GM12872 (cell line): Measurements from ENCODE around the gene ENPP6.

Experiments used
- TF ChIP-seq, protein P1 (sequence below): IDR thresholded peaks from 3 replicates; pipeline ENCODE4 v1.5.1; 2011; ENCODE audit warnings: low read depth, mild to moderate bottlenecking, low read length, moderate library complexity; ENCODE audit not compliant: insufficient read depth

The ENPP6 gene

DNA sequence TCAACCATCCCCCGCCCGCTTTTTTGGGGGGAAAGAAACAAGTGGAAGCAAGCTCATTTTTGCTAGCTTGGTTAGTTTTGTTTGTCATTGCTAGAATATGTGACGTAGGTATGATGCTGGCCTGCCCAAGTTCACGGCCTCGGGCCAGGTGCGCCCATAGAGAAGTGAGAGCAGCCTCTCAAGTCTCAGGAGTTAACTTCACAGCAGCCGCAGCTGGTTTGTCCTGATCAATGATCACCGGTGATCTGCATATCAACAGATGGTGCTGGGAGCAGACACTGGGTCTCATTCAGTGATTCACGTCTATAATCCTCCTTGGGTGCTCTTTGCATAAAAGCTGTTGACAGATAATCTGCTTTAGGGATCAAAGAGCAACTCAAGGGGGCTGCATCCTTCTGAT, 50.1 kb downstream of the ENPP6 start:
- TF ChIP-seq, protein P1, sequence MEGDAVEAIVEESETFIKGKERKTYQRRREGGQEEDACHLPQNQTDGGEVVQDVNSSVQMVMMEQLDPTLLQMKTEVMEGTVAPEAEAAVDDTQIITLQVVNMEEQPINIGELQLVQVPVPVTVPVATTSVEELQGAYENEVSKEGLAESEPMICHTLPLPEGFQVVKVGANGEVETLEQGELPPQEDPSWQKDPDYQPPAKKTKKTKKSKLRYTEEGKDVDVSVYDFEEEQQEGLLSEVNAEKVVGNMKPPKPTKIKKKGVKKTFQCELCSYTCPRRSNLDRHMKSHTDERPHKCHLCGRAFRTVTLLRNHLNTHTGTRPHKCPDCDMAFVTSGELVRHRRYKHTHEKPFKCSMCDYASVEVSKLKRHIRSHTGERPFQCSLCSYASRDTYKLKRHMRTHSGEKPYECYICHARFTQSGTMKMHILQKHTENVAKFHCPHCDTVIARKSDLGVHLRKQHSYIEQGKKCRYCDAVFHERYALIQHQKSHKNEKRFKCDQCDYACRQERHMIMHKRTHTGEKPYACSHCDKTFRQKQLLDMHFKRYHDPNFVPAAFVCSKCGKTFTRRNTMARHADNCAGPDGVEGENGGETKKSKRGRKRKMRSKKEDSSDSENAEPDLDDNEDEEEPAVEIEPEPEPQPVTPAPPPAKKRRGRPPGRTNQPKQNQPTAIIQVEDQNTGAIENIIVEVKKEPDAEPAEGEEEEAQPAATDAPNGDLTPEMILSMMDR, result no peak

DNA sequence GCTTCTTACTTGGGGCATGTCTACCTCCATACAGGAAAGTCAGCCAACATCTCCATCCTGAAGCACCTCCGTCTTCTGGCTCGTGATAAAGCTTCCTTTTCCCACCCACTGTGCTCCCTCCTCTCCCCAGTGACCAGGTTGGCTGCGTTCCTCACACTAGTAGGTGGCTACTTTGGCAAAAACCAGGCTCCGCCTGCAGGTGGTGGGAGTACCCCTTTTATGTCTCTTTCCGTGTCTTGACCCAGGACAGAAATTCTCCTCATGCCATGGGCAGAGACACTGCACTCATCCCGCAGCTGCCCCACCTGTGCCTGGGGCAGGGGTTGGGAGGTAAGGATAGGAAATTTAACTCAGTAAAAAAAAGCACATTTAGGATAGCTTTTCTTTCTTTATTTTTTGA, 50.9 kb downstream of the ENPP6 start:
- TF ChIP-seq, protein P1, result no peak

DNA sequence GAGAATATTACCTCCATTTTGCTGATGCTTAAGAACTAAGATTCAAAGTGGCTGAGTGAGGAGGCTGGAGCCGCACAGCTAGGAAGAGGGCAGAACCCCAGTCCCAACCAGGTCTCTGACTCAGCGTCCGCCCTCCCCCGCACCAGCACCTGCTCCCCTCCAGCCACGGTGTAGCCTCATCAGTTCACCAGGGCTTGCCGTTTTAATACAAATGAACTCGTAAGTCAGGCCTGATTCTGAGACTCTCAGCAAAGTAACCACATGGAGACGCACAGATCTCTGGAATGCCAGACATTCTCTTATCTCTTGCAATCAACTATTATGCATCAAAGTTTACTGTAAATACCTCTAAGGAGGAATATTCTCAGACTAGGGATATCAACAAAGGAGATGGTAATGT, 52.4 kb downstream of the ENPP6 start:
- TF ChIP-seq, protein P1, result no peak

DNA sequence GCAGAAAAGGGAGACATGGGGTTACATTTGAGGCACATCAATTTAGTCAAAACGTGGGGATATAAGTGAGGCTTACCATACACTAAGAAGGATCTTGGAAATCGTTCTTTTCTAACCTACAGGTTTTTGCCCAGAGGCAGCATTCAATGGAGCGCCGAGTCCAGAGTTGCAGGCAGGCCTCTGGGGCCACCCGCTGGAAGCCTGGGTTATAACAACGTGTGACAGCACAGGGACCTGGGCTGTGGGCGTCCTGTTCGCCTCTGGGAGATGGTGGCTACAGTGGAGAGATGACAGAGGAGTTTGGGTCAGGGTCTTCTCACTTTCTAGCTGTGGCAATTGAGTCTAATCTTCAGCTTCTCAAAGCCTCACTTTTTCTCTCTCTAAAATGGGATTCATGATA, 53.9 kb downstream of the ENPP6 start:
- TF ChIP-seq, protein P1, result peak; percentile 58

GRCh38 chr4:184162596-184162995, 55.1 kb downstream of the ENPP6 start:
- TF ChIP-seq, protein P1, result no peak

- TF ChIP-seq, protein P1, result no peak
Measured at GRCh38 chr4:184157322-184157721, 60.4 kb downstream of the ENPP6 start.

DNA sequence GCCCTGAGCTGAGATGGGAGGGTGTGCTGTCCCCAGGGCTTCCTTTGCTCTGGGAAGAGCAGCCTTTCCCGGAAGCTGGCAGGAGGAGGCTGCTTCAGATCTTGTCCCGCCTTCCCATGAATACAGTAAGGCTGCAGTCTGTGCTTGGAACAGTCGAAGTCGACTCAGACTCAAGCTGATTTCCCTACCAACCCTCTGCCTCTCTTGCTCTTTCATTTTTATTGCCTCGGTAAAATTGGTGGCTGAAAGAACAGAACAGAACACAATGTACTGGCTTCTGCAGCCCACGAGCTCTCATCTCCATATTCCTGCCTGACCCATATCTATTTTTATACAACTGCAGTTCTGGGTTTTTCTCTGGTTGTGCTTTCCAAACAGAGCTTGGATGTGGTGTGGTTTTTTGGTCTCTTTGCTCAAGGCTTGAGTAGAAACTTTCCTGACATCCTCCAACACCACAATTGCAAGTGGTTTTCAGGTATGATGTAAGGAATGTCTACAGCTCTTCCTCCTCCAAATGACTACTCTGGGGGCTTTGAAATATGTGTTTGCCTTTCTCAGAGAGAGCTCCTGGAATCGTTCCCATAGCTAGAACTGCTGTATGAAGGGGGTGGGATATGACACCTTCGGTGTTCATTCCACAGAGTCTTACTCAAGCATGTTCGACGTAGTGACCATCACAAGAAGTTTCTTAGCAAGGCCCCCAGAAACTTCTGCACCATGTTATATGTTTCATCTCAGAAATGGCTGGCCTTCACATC, 61.3 kb downstream of the ENPP6 start:
- TF ChIP-seq, protein P1, result no peak

DNA sequence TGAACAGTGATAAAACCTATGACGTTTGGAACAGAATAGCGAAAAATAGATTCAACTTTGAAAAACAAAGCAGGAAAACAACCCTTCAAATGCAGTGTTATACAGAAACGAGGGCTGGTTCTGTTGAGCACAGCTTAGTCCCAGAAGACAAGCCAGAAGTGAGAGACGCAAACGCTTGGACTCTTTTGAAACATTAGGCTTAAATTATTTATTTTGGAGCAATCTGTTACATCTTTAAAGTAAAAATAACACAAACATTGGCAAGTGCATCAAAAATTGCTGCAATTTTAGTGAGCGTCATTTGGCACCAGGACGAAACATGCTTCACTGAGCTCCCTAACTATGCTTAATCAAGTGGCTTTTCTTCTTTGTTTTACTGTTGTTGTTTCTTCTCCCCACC, 63.5 kb downstream of the ENPP6 start:
- TF ChIP-seq, protein P1, result no peak
